HCEC 1CT (cell line): ENCODE data around the gene ZNF324B.
"Not testable (repeated sequence)": the region's sequence is repeated elsewhere in the genome, so short reads cannot be mapped to it uniquely, and the experiment has no call there.

Source experiments
- DNase-seq: peaks from one replicate; pipeline ENCODE4 v3.0.0-alpha.2; 2017

Gene ZNF324B

DNA sequence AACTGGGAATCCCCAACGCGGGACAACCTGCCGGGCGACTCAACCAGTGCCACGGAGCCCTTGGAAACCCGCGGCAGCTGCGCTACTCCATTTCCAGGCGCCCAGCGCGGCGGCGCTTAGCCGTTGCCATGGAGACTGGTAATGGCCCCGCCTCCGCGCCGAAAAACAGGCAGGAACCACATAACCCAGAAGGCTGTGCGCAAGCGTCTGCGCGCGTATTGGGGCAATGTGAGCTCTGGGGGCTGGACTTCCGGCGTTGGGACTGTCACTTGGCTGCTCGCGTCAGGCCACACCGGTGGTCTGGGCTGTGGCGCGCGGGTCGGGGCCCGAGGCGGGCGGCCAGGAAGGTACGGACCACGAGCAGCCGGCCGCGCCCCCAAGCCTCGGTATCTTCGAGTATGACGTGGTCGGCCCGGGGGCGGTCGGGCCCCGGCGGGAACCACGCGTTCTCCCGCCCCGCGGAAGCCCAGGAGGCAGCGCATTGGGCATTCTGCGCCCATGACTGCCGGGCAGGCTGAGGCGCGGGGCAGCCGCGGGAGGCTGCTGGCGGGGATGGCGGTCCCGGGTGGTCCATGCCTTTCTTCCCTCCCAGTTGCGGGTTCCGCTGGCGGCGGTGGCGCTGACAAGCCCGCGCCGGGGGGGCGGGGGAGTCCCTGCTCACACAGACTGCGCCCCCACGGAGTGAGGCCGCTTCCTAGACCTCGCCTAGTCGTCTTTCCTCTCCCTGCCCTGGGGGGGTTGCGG is at the start of gene ZNF324B:
Gene ZNF324B, plus strand, starts transcription at position 265 of the 744 bp plus-strand sequence. CDS start 2,080 bp downstream, outside the sequence.
- peak; percentile 93 for DNase-seq

GRCh38 chr19:58401840-58402421 is 49.5 kb upstream of the ZNF324B start:
- no peak for DNase-seq

GRCh38 chr19:58403920-58404478 is 47.4 kb upstream of the ZNF324B start:
- not testable (repeated sequence) for DNase-seq

DNA sequence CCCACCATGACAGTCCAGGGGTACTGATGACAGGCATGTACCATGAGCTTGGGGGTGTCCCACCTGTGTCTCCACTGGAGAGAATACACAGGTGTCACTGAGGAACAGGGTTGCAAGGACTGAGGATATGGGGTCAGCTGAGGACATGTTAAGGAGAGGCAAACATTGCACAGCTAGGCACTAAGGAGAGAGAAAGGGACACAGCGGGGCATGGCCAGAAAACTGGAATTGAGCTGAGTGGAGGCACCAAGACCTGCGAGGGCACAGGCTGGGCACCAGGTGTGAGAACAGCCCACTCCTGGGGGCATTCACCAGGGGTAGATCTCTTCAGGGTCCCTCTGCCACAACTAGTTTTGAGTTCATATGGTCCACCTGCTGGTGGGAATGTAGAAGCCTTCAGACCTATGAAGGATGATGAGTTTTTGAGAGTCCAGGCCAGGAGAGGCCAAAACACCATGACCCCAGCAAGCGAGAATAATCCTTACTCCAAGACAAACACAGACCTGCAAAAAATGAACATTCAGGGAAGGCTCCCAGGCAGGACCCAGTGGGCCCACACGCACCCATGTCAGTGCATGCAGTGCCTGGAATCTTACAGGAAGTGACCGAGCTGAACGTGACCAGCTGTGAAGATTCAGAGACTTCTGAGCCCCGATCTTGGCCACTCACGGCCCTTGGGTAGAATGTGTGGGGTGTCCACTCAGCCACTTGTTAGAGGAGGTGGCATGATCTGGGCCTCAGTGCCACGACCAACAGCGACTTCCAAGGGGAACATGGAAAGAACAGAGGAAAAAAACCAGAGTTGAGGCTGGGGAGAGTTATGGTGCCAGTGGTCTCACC is 44.4 kb upstream of the ZNF324B start:
- no peak for DNase-seq

DNA sequence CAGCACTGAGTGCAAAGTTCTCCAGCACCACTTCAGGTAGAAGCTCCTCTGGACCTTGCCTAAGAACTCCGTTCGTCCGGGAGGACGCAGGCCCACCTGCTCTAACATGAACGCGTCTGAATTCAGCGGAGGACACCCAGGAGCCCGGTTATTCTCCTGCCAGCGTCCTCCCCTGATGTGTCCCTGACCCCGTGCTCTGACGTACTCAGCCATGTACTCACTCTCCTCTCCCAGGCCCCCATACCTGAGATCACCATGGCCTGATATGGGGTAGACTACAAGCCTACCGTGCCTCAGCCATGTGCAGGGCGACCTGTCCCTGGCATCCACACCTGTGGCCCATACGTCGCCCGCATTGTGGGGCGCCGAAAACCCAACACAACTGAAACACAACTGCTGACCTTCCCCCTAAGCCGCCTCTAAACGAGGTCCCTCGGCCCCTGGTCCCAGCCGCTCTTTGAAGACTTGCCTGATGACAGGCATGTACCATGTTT is 43.7 kb upstream of the ZNF324B start:
- no peak for DNase-seq

DNA sequence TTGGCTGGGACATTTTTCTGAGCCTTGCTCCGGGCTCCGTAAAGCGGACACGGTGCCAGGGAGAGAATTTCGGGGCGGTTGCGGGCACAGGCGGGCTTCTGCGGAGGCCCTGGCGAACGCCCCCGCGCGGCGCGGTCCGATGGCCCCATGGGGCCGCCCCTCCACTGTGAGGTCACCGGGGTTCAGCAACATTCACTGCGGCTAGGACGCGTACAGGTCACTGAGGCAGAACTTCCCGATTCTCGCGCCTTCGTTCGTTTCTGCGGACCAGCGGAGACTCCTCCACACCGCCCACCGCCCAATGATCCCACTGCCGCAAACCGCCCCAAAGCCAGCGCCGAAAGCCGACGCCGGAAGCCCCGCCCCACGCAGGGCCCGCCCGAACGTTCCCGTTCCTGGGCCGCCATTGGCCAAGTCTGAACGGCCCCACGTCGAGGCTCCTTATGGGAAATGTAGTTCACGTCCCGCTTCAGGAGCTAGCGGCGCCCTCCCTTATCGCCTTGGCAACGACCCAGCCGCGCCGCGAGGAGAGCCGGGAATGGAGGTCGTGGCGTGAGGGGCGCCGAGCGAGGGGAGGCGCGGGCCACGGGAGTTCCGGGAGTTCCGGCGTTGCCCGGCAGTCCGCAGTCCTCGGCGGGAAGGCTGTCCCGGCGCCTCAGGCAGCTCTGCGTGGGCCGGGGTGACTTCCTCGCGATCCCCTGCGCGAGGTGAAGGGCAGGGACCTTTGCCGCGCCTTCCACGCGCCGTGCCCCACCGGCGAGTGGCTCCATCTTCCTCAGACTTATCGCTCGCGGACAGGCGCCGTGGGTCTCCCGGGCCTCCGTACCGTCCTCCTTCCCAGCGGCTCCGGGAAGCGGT is 43.0 kb upstream of the ZNF324B start, which contains the start of gene ZNF584:
Gene ZNF584, plus strand, starts transcription at position 498 of the 858 bp plus-strand sequence. CDS start 499 bp downstream, outside the sequence.
- DNase-seq, result peak; percentile 95

DNA sequence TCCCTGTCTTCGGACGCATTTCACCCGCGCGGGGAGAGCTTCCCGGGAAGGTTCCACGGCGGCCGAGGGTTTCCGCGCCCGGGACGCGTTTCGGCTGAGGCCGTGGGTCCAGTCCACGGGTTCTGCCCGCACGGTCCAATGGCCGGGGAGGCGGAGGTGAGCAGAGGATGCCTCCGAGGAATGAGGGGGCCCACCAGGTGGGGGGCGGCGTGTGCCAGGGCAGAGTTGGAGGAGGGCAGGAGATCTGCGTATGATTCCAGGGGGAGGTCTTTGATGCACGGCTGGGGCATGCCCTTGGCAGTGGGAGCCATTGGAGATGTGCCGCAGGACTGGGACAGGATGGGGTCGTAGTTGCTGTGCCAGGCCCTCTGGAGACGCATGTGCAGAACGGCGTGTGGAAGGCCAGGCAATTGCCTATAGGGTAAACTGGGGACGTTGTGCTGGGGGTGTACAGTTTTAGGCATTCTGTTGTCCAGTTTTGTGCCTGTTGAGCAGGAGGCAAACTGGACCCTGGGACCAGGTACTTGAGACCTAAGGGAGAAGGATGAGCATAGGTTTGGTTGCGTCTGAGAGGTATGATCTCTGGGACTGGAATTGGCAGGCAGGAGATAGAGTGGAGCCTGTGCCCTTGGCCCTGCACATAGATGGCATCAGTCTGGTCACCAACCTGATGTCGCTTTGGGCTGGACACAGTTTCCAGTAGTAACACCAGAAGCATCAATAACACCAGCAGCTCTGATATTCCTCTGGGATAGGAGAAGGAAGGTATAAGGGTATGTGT is 42.2 kb upstream of the ZNF324B start:
- peak; percentile 46 for DNase-seq

DNA sequence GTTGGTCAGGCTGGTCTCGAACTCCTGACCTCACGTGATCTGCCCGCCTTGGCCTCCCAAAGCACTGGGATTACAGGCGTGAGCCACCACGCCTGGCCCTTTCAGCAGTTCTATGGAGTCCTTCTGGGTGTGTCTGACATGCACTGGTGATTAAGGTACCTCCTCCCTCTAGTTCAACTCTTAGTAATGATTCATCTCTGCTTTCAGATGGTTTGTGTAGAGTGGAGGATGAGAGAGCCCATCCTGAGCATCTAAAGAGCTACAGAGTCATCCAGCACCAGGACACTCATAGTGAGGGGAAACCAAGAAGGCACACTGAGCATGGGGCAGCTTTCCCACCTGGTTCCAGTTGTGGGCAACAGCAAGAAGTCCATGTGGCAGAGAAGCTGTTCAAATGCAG is 34.8 kb upstream of the ZNF324B start:
- no peak for DNase-seq

- DNase-seq, result no peak
Measured at GRCh38 chr19:58417071-58417470, 34.4 kb upstream of the ZNF324B start.

DNA sequence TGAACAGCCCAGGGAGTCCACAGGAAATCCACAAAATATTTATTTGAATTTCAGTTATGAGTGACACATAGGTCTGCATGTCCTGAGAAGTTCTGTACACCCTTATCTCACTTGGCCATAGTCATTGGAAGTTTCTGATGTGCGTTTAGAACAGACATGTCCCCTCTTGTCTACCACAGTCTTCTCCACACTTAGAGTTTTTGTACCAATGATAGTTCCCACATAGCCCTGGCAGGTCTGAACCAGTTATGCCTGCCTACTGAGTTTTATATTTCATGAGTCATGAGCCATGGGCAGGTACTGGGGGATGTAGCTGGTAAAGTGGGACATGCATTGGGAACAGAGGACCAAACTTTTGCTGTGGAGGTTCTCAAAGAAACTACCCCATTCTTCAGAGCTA is 22.8 kb upstream of the ZNF324B start:
- no peak for DNase-seq

- no peak for DNase-seq
Measured at GRCh38 chr19:58429745-58430144, 21.7 kb upstream of the ZNF324B start.

GRCh38 chr19:58434217-58434616 is 17.2 kb upstream of the ZNF324B start:
- DNase-seq, result no peak

DNA sequence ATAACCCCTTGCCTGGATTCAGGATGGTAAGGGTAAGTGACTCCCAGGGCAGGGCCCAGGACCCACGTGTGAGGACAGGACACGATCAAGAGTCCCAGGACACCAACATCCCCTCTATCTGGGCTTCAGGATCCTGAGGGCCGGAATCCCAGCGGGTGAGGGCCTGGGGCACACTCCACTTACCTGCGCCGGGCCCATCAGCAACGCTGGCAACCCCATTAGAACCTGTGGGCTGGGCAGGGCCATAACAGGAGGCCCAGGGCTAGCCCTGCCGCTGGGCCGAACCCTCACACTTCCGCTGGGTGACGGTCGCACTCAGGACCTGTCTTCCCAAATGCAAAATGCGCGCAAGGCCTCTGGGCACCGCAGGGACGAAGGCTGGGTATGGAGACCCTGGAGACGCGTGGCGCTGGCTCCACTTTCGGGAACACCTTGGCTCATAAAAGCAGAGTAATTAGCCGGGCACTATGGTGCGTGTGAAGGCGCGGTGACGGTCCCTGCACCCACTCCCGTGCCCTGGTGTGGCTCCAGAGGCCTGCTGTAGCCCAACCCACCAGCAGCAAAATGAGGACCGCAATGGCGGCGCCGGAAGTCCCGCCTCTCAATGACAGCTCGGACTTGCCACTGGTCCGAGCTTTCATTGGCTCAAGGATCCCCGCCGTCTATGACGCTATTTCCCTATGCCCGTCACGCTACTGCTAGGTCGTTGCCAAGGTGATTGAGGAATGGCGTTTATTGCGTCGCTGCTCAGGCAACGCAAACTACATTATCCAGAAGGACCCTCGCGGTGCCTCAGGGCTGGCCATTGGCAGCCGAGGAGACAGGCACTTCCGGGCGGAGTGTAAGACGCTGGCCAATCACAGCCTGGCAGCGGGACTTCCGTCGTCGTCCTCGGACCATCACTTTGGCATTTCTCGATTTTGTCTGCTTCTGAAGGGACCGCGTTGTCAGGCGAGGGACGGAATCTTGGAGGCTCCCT is 11.6 kb upstream of the ZNF324B start, which contains the start of gene ZNF132:
Gene ZNF132, minus strand, starts transcription at position 578 of the 979 bp plus-strand sequence. Its CDS starts 332 bp downstream, at position 246.
- peak; percentile 99 for DNase-seq

GRCh38 chr19:58440556-58440955 is 10.9 kb upstream of the ZNF324B start:
- no peak for DNase-seq

- not testable (repeated sequence) for DNase-seq
Measured at GRCh38 chr19:58442986-58443385, 8.4 kb upstream of the ZNF324B start.

- not testable (repeated sequence) for DNase-seq
Measured at GRCh38 chr19:58448860-58449259, 2.6 kb upstream of the ZNF324B start.

- not testable (repeated sequence) for DNase-seq
Measured at GRCh38 chr19:58449980-58450379, 1.4 kb upstream of the ZNF324B start.

DNA sequence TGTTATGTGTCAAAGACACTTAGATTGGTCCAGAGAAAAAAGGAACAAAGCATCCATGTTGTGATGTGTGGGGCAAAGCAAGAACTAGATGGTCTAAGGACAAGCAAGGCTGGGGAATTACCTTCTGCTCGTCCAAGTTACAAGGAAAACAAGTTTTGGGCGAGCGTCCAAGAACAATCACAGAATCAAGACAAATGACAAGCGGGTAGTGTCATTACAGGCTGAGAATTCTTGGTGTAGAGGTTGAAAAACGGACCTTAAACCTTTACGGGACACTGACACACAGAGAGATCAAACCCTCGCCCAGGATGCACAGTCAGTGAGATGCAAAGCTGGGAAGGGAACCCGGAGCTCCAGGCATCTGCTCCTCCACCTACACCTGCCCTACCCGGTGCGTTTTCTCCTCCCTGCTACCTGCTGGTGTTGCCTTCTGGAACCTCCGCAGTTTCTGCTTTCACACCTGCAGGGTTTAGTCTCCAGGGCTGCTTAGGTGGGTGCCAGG is 515 bp upstream of the ZNF324B start:
- no peak for DNase-seq

DNA sequence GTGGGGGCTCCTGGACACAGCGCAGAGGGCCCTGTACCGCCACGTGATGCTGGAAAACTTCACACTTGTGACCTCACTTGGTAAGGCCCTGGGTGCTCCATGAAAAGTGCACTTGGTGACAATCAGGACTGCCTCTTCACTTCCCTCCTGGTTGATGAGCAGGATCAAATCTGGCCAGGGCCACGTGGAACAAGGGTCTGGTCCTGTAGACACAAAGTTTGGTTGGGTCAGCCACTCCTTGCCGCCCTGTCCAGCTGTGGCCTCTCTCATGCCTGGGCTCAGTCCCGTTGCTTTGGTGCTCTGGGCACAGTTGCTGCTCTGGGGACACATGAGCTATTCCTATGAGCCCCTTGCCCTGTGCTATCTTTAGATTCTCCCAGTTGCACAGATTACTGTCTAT is 2.3 kb downstream of the ZNF324B start:
- no peak for DNase-seq
